Thymus (tissue), 11 donors: Measurements from ENCODE around the gene SEPSECS. TPM values are rescaled to one million over a fixed set of nuclear protein-coding genes. Genes with fewer than 3 reads are reported as not detected.

ENCODE experiments used
- DNase-seq, 9 donors: peaks; one replicate each; pipeline ENCODE4 v3.0.0-alpha.2; 2013; ENCODE audit warnings: low spot score in 9 of 9, low read depth in 6 of 9, missing footprints in 1 of 9
- H3K27ac ChIP-seq, 2 donors: one replicate each; pipeline ENCODE4 v1.5.1; 2013; ENCODE audit warnings: control low read depth in 1 of 2, low read depth in 1 of 2, low read length in 1 of 2, mild to moderate bottlenecking in 1 of 2, moderate library complexity in 1 of 2
- H3K27me3 ChIP-seq, 2 donors: one replicate each; pipeline ENCODE4 v1.5.1; 2013; ENCODE audit warnings: low read length in 1 of 2; ENCODE audit not compliant: control insufficient read depth in 2 of 2, insufficient read depth in 1 of 2
- H3K36me3 ChIP-seq, 2 donors: one replicate each; pipeline ENCODE4 v1.5.1; 2013; ENCODE audit warnings: low read length in 1 of 2, mild to moderate bottlenecking in 1 of 2, moderate library complexity in 1 of 2; ENCODE audit not compliant: control insufficient read depth in 2 of 2, insufficient read depth in 2 of 2
- H3K4me1 ChIP-seq, 2 donors: one replicate each; pipeline ENCODE4 v1.5.1; 2013; ENCODE audit warnings: low read length in 2 of 2; ENCODE audit not compliant: control insufficient read depth in 2 of 2, insufficient read depth in 2 of 2
- H3K4me3 ChIP-seq, 2 donors: one replicate each; pipeline ENCODE4 v1.5.1; 2013; ENCODE audit warnings: low read length in 2 of 2, control low read depth in 1 of 2, mild to moderate bottlenecking in 1 of 2
- H3K9me3 ChIP-seq, 2 donors: one replicate each; pipeline ENCODE4 v1.5.1; 2013; ENCODE audit warnings: low read length in 1 of 2, mild to moderate bottlenecking in 1 of 2; ENCODE audit not compliant: control insufficient read depth in 2 of 2, insufficient read depth in 1 of 2
- WGBS: extraction: QIAGEN DNeasy Blood & Tissue Kit; methylation state at CpG from one replicate; pipeline ENCODE4 v1.1.7; 2013; 5-methylcytosine and 5-hydroxymethylcytosine counted together
- polyA plus RNA-seq: library from polyadenylated mRNA; stranded (reverse); fragments of 200-250 nt; gene quantifications from one replicate; pipeline ENCODE4 v1.2.3, GENCODE V29; 2013
- total RNA-seq: library from RNA; stranded (reverse); fragments of 120-200 nt; gene quantifications from one replicate; pipeline ENCODE4 v1.2.4, GENCODE V29; 2013
- donor health status: healthy.

The SEPSECS gene
- total and polyA plus RNA-seq, 2 donors, result 14.5 to 15.8 TPM

GRCh38 chr4:25161593-25161950 is 1.3 kb upstream of the SEPSECS start:
- peaks cover 6 to 18% of the 10 kb centered on the region in 2 donors for H3K36me3 ChIP-seq
- peak overlapping the region; percentile 59 to 80 for H3K4me3 ChIP-seq
- 68% methylated on average over 2 of the region's 2 CpGs for WGBS
- H3K4me1 ChIP-seq, result peaks cover 8 to 9% of the 10 kb centered on the region in 2 donors
- H3K27me3 ChIP-seq, result no peaks in the 10 kb centered on the region
- DNase-seq, result no peak
- H3K27ac ChIP-seq, result peak overlapping the region in 1 of 2 donors; percentile 99
- H3K9me3 ChIP-seq, result no peaks in the 10 kb centered on the region

- Histone ChIP-seq H3K27ac (peak overlapping the region; percentile 97 to 99), H3K9me3 (no peaks in the 10 kb centered on the region), H3K27me3 (no peaks in the 10 kb centered on the region), H3K4me1 (peaks cover 8 to 9% of the 10 kb centered on the region in 2 donors), H3K4me3 (peak overlapping the region; percentile 59 to 80), H3K36me3 (peaks cover 7 to 13% of the 10 kb centered on the region in 2 donors)
- DNase-seq, result peak in 3 of 9 donors; percentile 19 to 27 (median 23)
- WGBS, result 7% methylated on average over 16 of the region's 16 CpGs
Observed at GRCh38 chr4:25160714-25161592, 704 bp upstream of the SEPSECS start.

- WGBS, result 97% methylated on average over 7 of the region's 7 CpGs
- H3K4me1 ChIP-seq, result peaks cover 8 to 9% of the 10 kb centered on the region in 2 donors
- DNase-seq, result no peak
- H3K36me3 ChIP-seq, result peaks cover 7 to 15% of the 10 kb centered on the region in 2 donors
- no peaks in the 10 kb centered on the region for H3K9me3 ChIP-seq
- H3K27me3 ChIP-seq, result no peaks in the 10 kb centered on the region
- H3K27ac ChIP-seq, result peak overlapping the region in 1 of 2 donors; percentile 99
- H3K4me3 ChIP-seq, result peak overlapping the region in 1 of 2 donors; percentile 80
Observed at GRCh38 chr4:25158817-25159216, 1.4 kb downstream of the SEPSECS start.

- 99% methylated on average over 1 of the region's 1 CpG for WGBS
- Histone ChIP-seq H3K9me3 (no peaks in the 10 kb centered on the region), H3K27ac (no peak overlapping the region)
Observed at GRCh38 chr4:25157081-25157480, 3.2 kb downstream of the SEPSECS start.

GRCh38 chr4:25155947-25156346 is 4.3 kb downstream of the SEPSECS start:
- Histone ChIP-seq H3K4me1 (peaks cover 0 to 3% of the 10 kb centered on the region in 2 donors), H3K36me3 (peaks cover 4 to 15% of the 10 kb centered on the region in 2 donors), H3K27ac (no peak overlapping the region), H3K9me3 (no peaks in the 10 kb centered on the region), H3K27me3 (no peaks in the 10 kb centered on the region), H3K4me3 (no peak overlapping the region)
- DNase-seq, result no peak
- 98% methylated on average over 5 of the region's 5 CpGs for WGBS

More at GRCh38 chr4:25157081-25157480, 3.2 kb downstream of the SEPSECS start:
- no peaks in the 10 kb centered on the region for H3K27me3 ChIP-seq
- peaks cover 8 to 9% of the 10 kb centered on the region in 2 donors for H3K4me1 ChIP-seq
- DNase-seq, result no peak
- peaks cover 4 to 15% of the 10 kb centered on the region in 2 donors for H3K36me3 ChIP-seq
- no peak overlapping the region for H3K4me3 ChIP-seq

- Histone ChIP-seq H3K4me3 (no peak overlapping the region), H3K4me1 (peaks cover 0 to 3% of the 10 kb centered on the region in 2 donors)
Observed at GRCh38 chr4:25154594-25155265, 5.5 kb downstream of the SEPSECS start.

GRCh38 chr4:25146076-25146475 is 14.2 kb downstream of the SEPSECS start:
- H3K9me3 ChIP-seq, result no peaks in the 10 kb centered on the region

More at GRCh38 chr4:25154594-25155265, 5.5 kb downstream of the SEPSECS start:
- Histone ChIP-seq H3K36me3 (peaks cover 4 to 15% of the 10 kb centered on the region in 2 donors), H3K27me3 (no peaks in the 10 kb centered on the region), H3K9me3 (no peaks in the 10 kb centered on the region), H3K27ac (no peak overlapping the region)
- WGBS, result 97% methylated on average over 4 of the region's 4 CpGs
- DNase-seq, result no peak

GRCh38 chr4:25144870-25145481 is 15.3 kb downstream of the SEPSECS start:
- H3K36me3 ChIP-seq, result peaks cover under 1 to 7% of the 10 kb centered on the region in 2 donors
- no peak overlapping the region for H3K27ac ChIP-seq
- no peaks in the 10 kb centered on the region for H3K27me3 ChIP-seq
- H3K4me3 ChIP-seq, result no peak overlapping the region
- H3K4me1 ChIP-seq, result no peaks in the 10 kb centered on the region
- WGBS, result 40% methylated on average over 1 of the region's 1 CpG
- DNase-seq, result peak in 2 of 9 donors; percentile 11 to 35
- no peaks in the 10 kb centered on the region for H3K9me3 ChIP-seq

More at GRCh38 chr4:25146076-25146475, 14.2 kb downstream of the SEPSECS start:
- WGBS, result 91% methylated on average over 1 of the region's 1 CpG
- DNase-seq, result no peak
- H3K4me3 ChIP-seq, result no peak overlapping the region
- no peak overlapping the region for H3K27ac ChIP-seq
- peaks cover 0 to 7% of the 10 kb centered on the region in 2 donors for H3K36me3 ChIP-seq
- H3K27me3 ChIP-seq, result no peaks in the 10 kb centered on the region
- no peaks in the 10 kb centered on the region for H3K4me1 ChIP-seq
